AG04450 (cell line): Measurements from ENCODE around the gene NOTCH2. TPM values are rescaled to one million over a fixed set of nuclear protein-coding genes. Genes with fewer than 3 reads are reported as not detected.

Experiments
- CTCF ChIA-PET: fragments of 300-600, 350-600 bp; formaldehyde crosslinking; extraction: SDS; loops from one replicate; lab custom pipeline; 2022; ENCODE audit warnings: antibody characterized with exemption, inconsistent platforms; lab: Charles Lee
- POLR2A ChIA-PET: fragments of 350-600 bp; formaldehyde crosslinking; extraction: SDS; loops from one replicate; lab custom pipeline; 2021; ENCODE audit warnings: antibody characterized with exemption, inconsistent platforms; lab: Yijun Ruan, JAX
- DNase-seq: peaks from one replicate; pipeline ENCODE4 v3.0.0-alpha.2; 2011; ENCODE audit warnings: low read depth, low spot score
- H3K27ac ChIP-seq: one replicate; pipeline ENCODE4 v1.5.1; 2012; ENCODE audit warnings: low read depth, low read length, control low read depth
- H3K27me3 ChIP-seq: one replicate; pipeline ENCODE4 v1.6.0; 2012; ENCODE audit warnings: low read length; ENCODE audit not compliant: control insufficient read depth, insufficient read depth
- H3K4me3 ChIP-seq: 2 replicates; pipeline ENCODE4 v1.5.1; 2011; ENCODE audit warnings: mild to moderate bottlenecking, low read depth, low read length, control low read depth
- H3K9me3 ChIP-seq: 2 replicates; pipeline ENCODE4 v1.5.1; 2012; ENCODE audit warnings: low read length; ENCODE audit not compliant: control insufficient read depth, insufficient read depth
- CTCF ChIP-seq: IDR thresholded peaks from 2 replicates; pipeline ENCODE4 v1.5.1; 2011; ENCODE audit warnings: low read depth, low read length, control low read depth, inconsistent platforms
- polyA plus RNA-seq: library from polyadenylated mRNA; depleted of rRNA; stranded (reverse); fragments of >200 nt; gene quantifications from 2 replicates; pipeline ENCODE4 v1.2.3, GENCODE V29; 2011

Gene NOTCH2
- polyA plus RNA-seq, 1 experiment: 47.0 TPM

GRCh38 chr1:119910618-119911017, 158.8 kb downstream of the NOTCH2 start:
- no peak overlapping the region for H3K4me3 ChIP-seq

GRCh38 chr1:119909890-119910596, 159.4 kb downstream of the NOTCH2 start:
- ChIA-PET POLR2A (no interaction called here), CTCF (interaction anchor here (0.6 to 1.2 kb wide), 2 partner anchors 23 to 166 kb away, joined by 3 read pairs; no protein-coding TSS in a partner anchor)
- Histone ChIP-seq H3K27me3 (no peaks in the 10 kb centered on the region), H3K9me3 (no peaks in the 10 kb centered on the region; the same call in 1 of the 2 replicates), H3K27ac (no peak overlapping the region), H3K4me3 (no peak overlapping the region)
- no peak for TF ChIP-seq CTCF
- no peak for DNase-seq

More at GRCh38 chr1:119910618-119911017, 158.8 kb downstream of the NOTCH2 start:
- CTCF ChIA-PET: no interaction called here
- Histone ChIP-seq H3K27ac (no peak overlapping the region), H3K27me3 (no peaks in the 10 kb centered on the region), H3K9me3 (no peaks in the 10 kb centered on the region; the same call in 1 of the 2 replicates)
- DNase-seq: no peak
- POLR2A ChIA-PET: no interaction called here
- TF ChIP-seq CTCF: no peak

DNA sequence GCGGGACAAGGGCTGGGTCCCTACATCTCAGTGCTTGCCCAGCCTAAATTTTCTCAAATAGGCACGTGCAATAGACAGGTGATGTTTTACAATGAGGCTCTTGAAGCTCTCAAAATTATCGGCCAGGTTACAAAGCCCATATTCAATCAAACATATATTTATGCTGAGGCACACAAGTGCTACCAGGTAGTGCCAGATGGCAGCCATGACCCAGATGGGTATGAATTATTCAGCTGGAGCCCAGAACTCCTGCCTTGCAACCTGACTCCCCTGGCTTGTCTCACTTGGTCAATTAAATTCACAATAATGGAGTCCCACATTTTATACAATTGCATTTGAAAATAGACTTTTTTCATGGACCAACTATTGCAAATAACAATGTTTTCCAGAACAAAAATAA, 160.8 kb downstream of the NOTCH2 start:
- no peak for TF ChIP-seq CTCF
- ChIA-PET POLR2A (no interaction called here), CTCF (interaction anchor here (1.5 kb wide), 1 partner anchor 39 kb away, joined by 3 read pairs; no protein-coding TSS in a partner anchor)
- no peaks in the 10 kb centered on the region for H3K27me3 ChIP-seq
- no peaks in the 10 kb centered on the region; the same call in 1 of the 2 replicates for H3K9me3 ChIP-seq
- no peak for DNase-seq
- no peak overlapping the region for H3K4me3 ChIP-seq
- no peak overlapping the region for H3K27ac ChIP-seq

- Histone ChIP-seq H3K27me3 (no peaks in the 10 kb centered on the region), H3K27ac (no peak overlapping the region), H3K9me3 (no peaks in the 10 kb centered on the region; the same call in 1 of the 2 replicates), H3K4me3 (no peak overlapping the region)
- DNase-seq: no peak
- ChIA-PET CTCF (interaction anchor here (1.2 kb wide), 1 partner anchor 41 kb away, joined by 4 read pairs; no protein-coding TSS in a partner anchor), POLR2A (no interaction called here)
- no peak for TF ChIP-seq CTCF
These were observed 162.4 kb downstream of the NOTCH2 start for GRCh38 chr1:119906927-119907652.

GRCh38 chr1:119903443-119903835, 166.0 kb downstream of the NOTCH2 start:
- no peak overlapping the region for H3K4me3 ChIP-seq
- POLR2A ChIA-PET: no interaction called here
- CTCF ChIA-PET: no interaction called here
- no peaks in the 10 kb centered on the region; the same call in 1 of the 2 replicates for H3K9me3 ChIP-seq
- no peaks in the 10 kb centered on the region for H3K27me3 ChIP-seq
- H3K27ac ChIP-seq: no peak overlapping the region
- no peak for DNase-seq
- no peak for TF ChIP-seq CTCF
